K562 (cell line): Measurements from ENCODE around the gene CDC42BPB. TPM values are rescaled to one million over a fixed set of nuclear protein-coding genes. Genes with fewer than 3 reads are reported as not detected.
A peak's percentile ranks its signal among the peaks of the same experiment; 100 is the strongest.

Experiments
- ATAC-seq: fragments of 200-7000 bp; cut with Tn5 transposase; 3 replicates; pipeline ENCODE4 v1.9.1; 2020; ENCODE audit warnings: moderate library complexity
- BruUV-seq: library from RNA; stranded (reverse); fragments of 400-500 nt; replicated peaks from 2 replicates; lab custom pipeline; 2021; lab: Mats Ljungman, UMichigan
- CTCF ChIA-PET: fragments of 300-600 bp; formaldehyde crosslinking; extraction: SDS; loops from one replicate; lab custom pipeline; 2021; ENCODE audit warnings: low intra/inter-chr PET ratio; lab: Yijun Ruan, JAX
- POLR2A ChIA-PET: fragments of 300-600, 350-650 bp; sonication (Branson Sonifier 250); formaldehyde crosslinking; extraction: SDS; loops from one replicate; lab custom pipeline; 2021; ENCODE audit warnings: antibody characterized with exemption, inconsistent platforms; lab: Yijun Ruan, JAX
- DNase-seq, 4 experiments: peaks; one replicate each; pipeline versions ENCODE4 v3.0.0 to v3.0.0-alpha.2; 2011 to 2018; ENCODE audit warnings: low spot score in 3 of 4, mixed read lengths in 3 of 4; ENCODE audit errors: extremely low read depth in 1 of 4
- FAIRE-seq: peaks from 2 replicates; lab custom pipeline; 2011; peaks lifted over from hg19 to GRCh38; lab: Jason Lieb, UNC
- H2AFZ ChIP-seq: 2 replicates; pipeline ENCODE4 v1.6.0; 2011; ENCODE audit warnings: low read depth, low read length, control low read depth, inconsistent platforms
- H3K27ac ChIP-seq: fragments of 200-600 bp; 3 replicates; pipeline ENCODE4 v1.8.0; 2011; ENCODE audit warnings: low read depth, mild to moderate bottlenecking, control low read depth, inconsistent platforms, low read length, moderate library complexity, mixed read lengths; ENCODE audit errors: extremely low read depth
- H3K27me3 ChIP-seq, 2 experiments: fragments of 300-600 bp in 1 of 2; 2 replicates in 1 of 2; 3 replicates in 1 of 2; pipeline versions ENCODE4 v1.6.0 to v1.8.0; 2011; ENCODE audit warnings: inconsistent platforms in 2 of 2, low read length in 2 of 2, mild to moderate bottlenecking in 1 of 2, mixed read lengths in 1 of 2, moderate library complexity in 1 of 2; ENCODE audit not compliant: control insufficient read depth in 2 of 2, insufficient read depth in 2 of 2
- H3K36me3 ChIP-seq: fragments of 300-600 bp; 3 replicates; pipeline ENCODE4 v1.8.0; 2011; ENCODE audit warnings: mild to moderate bottlenecking, low read length, inconsistent platforms; ENCODE audit not compliant: control insufficient read depth, insufficient read depth
- H3K4me1 ChIP-seq, 2 experiments: fragments of 200-600 bp in 1 of 2; replicated peaks in 1 of 2; 2 replicates in 1 of 2; 3 replicates in 1 of 2; pipeline versions ENCODE4 v1.5.1 to v1.8.0; 2011; ENCODE audit warnings: inconsistent platforms in 2 of 2, low read length in 2 of 2, mild to moderate bottlenecking in 1 of 2, mixed read lengths in 1 of 2, moderate library complexity in 1 of 2; ENCODE audit not compliant: control insufficient read depth in 2 of 2, insufficient read depth in 2 of 2
- H3K4me2 ChIP-seq: 2 replicates; pipeline ENCODE4 v1.6.1; 2011; ENCODE audit warnings: low read length, control low read depth, inconsistent platforms, mixed read lengths; ENCODE audit not compliant: insufficient read depth
- H3K4me3 ChIP-seq: fragments of 200-600 bp; sonication (generic), shearing (Covaris generic); 2 replicates; pipeline ENCODE4 v1.5.1; 2016; ENCODE audit warnings: control low read depth, inconsistent platforms
- H3K79me2 ChIP-seq: fragments of 200-600 bp; 3 replicates; pipeline ENCODE4 v1.8.0; 2011; ENCODE audit warnings: low read length, inconsistent platforms; ENCODE audit not compliant: control insufficient read depth, insufficient read depth
- H3K9ac ChIP-seq, 2 experiments: 2 replicates each; pipeline versions ENCODE4 v1.6.0 to v1.6.1; 2011; ENCODE audit warnings: low read depth in 2 of 2, low read length in 2 of 2, control low read depth in 1 of 2, inconsistent platforms in 1 of 2, mild to moderate bottlenecking in 1 of 2, mixed read lengths in 1 of 2; ENCODE audit not compliant: insufficient read depth in 1 of 2
- H3K9me1 ChIP-seq: one replicate; pipeline ENCODE4 v1.6.0; 2011; ENCODE audit warnings: inconsistent platforms, mild to moderate bottlenecking, low read length, moderate library complexity; ENCODE audit not compliant: control insufficient read depth, insufficient read depth
- H3K9me3 ChIP-seq: replicated peaks from 2 replicates; pipeline ENCODE4 v1.5.1; 2011; ENCODE audit warnings: low read depth, low read length, inconsistent platforms; ENCODE audit not compliant: control insufficient read depth, insufficient read depth
- H4K20me1 ChIP-seq: replicated peaks from 2 replicates; pipeline ENCODE4 v1.6.1; 2011; ENCODE audit warnings: low read length, inconsistent platforms, mixed read lengths; ENCODE audit not compliant: control insufficient read depth, insufficient read depth
- RAD21 ChIP-seq, 2 experiments: fragments of 250-450 bp in 1 of 2; fragments of 450-650 bp in 1 of 2; sonication (Bioruptor Pico) in 1 of 2; formaldehyde crosslinking in 1 of 2; IDR thresholded peaks in 1 of 2; conservative IDR thresholded peaks in 1 of 2; 2 replicates each; pipeline versions ENCODE4 v1.4.0 to v1.8.0; 2020 to 2022; ENCODE audit warnings: mild to moderate bottlenecking in 2 of 2, moderate library complexity in 1 of 2
- RAD51 ChIP-seq: fragments of 450-650 bp; IDR thresholded peaks from 2 replicates; pipeline ENCODE4 v1.7.1; 2016; ENCODE audit warnings: low read depth, mild to moderate bottlenecking, borderline replicate concordance
- TSHZ1 ChIP-seq: fragments of 250-450 bp; sonication (Bioruptor Pico); IDR thresholded peaks from 2 replicates; pipeline ENCODE4 v1.4.0; 2020; ENCODE audit warnings: mild to moderate bottlenecking, moderate library complexity
- ZNF239 ChIP-seq: fragments of 250-450 bp; sonication (Bioruptor Pico); IDR thresholded peaks from 2 replicates; pipeline ENCODE4 v1.4.0; 2020; ENCODE audit warnings: mild to moderate bottlenecking
- WGBS: fragments of 100-300 bp; shearing (Covaris generic); methylation state at CpG from one replicate; pipeline ENCODE4 v1.1.6; 2016; ENCODE audit warnings: low coverage, mixed read lengths; ENCODE audit not compliant: insufficient coverage; ENCODE audit errors: missing lambda C conversion rate; 5-methylcytosine and 5-hydroxymethylcytosine counted together
- in situ Hi-C: fragments of 300-500 bp; cut with MboI; formaldehyde crosslinking; loops from 4 replicates; pipeline ENCODE4 v1.15.0; 2018; ENCODE audit warnings: inconsistent platforms, mixed read lengths
- intact Hi-C: fragments of 100-400 bp; cut with micrococcal nuclease; formaldehyde crosslinking; loops from 2 replicates; pipeline ENCODE4 v1.14.2; 2022
- polyA plus RNA-seq, 8 experiments: library from polyadenylated mRNA; depleted of rRNA in 4 of 8; stranded (reverse) in 5 of 8; unstranded in 3 of 8; fragments of >200 nt; fragmentation: Nextera tagmentation in 2 of 8; fragmentation: Illumina TruSeq in 1 of 8; extraction: Ambion mirVana in 2 of 8; extraction: Trizol in 1 of 8; gene quantifications; 2 replicates each; pipeline versions ENCODE4 v1.2.1 to v1.2.3, GENCODE V29; 2011 to 2014; ENCODE audit warnings: inconsistent platforms in 1 of 8, missing spikeins in 1 of 8
- total RNA-seq, 7 experiments: library from RNA; depleted of rRNA in 6 of 7; stranded (reverse); fragments of >200 nt in 6 of 7; fragmentation: Illumina TruSeq in 2 of 7; extraction: Trizol in 2 of 7; gene quantifications; 2 replicates each; pipeline versions ENCODE4 v1.2.1 to v1.2.3, GENCODE V29; 2011 to 2021; ENCODE audit warnings: low replicate concordance in 1 of 7
- TF ChIP-seq, protein P1 (sequence below), 3 experiments: IDR thresholded peaks in 2 of 3; conservative IDR thresholded peaks in 1 of 3; 2 replicates each; pipeline ENCODE4 v1.5.1; 2011 to 2012; ENCODE audit warnings: low read length in 3 of 3, mild to moderate bottlenecking in 3 of 3, control low read depth in 2 of 3, improper control_type of control experiment in 1 of 3, inconsistent platforms in 1 of 3, low read depth in 1 of 3, mixed read lengths in 1 of 3, moderate library complexity in 1 of 3; ENCODE audit not compliant: insufficient read depth in 2 of 3

Gene CDC42BPB
- total and polyA plus RNA-seq, 9 of the 15 experiments (the other 6 are each of a cell fraction or from before 2014, with no cell fraction given): 0.07 to 24.3 (median 12.6) TPM

- peaks cover 0 to 10% of the 10 kb centered on the region in 2 experiments; a peak in 1 of 5 replicates for H3K27me3 ChIP-seq
Measured at GRCh38 chr14:102924632-102925588, 132.4 kb downstream of the CDC42BPB start.

More at GRCh38 chr14:102924632-102925588, 132.4 kb downstream of the CDC42BPB start:
- ChIA-PET CTCF (no interaction called here), POLR2A (interaction anchor here (0.6 to 0.9 kb wide), 3 partner anchors 10 to 160 kb away, joined by 3 read pairs; no protein-coding TSS in a partner anchor)
- intact Hi-C loops: no loop called here
- Histone ChIP-seq H3K9me1 (no peaks in the 10 kb centered on the region), H3K9me3 (no peaks in the 10 kb centered on the region), H3K79me2 (no peaks in the 10 kb centered on the region), H3K27ac (no peak overlapping the region), H3K4me1 (peaks cover 0 to 35% of the 10 kb centered on the region in 2 experiments; a peak in 3 of 5 replicates), H4K20me1 (no peaks in the 10 kb centered on the region), H3K4me2 (no peak overlapping the region), H3K36me3 (no peaks in the 10 kb centered on the region), H3K4me3 (no peak overlapping the region), H3K9ac (peak overlapping the region in 1 of 2 experiments; percentile 26; a peak in 1 of 4 replicates), H2AFZ (no peak overlapping the region)
- no TSS peak for BruUV-seq
- TF ChIP-seq, protein P1, sequence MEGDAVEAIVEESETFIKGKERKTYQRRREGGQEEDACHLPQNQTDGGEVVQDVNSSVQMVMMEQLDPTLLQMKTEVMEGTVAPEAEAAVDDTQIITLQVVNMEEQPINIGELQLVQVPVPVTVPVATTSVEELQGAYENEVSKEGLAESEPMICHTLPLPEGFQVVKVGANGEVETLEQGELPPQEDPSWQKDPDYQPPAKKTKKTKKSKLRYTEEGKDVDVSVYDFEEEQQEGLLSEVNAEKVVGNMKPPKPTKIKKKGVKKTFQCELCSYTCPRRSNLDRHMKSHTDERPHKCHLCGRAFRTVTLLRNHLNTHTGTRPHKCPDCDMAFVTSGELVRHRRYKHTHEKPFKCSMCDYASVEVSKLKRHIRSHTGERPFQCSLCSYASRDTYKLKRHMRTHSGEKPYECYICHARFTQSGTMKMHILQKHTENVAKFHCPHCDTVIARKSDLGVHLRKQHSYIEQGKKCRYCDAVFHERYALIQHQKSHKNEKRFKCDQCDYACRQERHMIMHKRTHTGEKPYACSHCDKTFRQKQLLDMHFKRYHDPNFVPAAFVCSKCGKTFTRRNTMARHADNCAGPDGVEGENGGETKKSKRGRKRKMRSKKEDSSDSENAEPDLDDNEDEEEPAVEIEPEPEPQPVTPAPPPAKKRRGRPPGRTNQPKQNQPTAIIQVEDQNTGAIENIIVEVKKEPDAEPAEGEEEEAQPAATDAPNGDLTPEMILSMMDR (IDR thresholded peaks at IDR 0.05 in 2 of 3, conservative IDR thresholded peaks at IDR 0.05 in 1 of 3; ENCODE audit: insufficient read depth in 2 of 3, low read depth in 1 of 3, low read length in 3 of 3): peak in 2 of 3 experiments; percentile 27 to 33; a peak in 3 of 6 replicates
- TF ChIP-seq TSHZ1 (CRISPR knock-in tag) (no peak), RAD51 (no peak), ZNF239 (peak; percentile 97), RAD21 (CRISPR knock-in tag; conservative IDR thresholded peaks at IDR 0.05 in 1 of 2, IDR thresholded peaks at IDR 0.05 in 1 of 2) (peak in 1 of 2 experiments; percentile 49; a peak in 2 of 4 replicates)
- in situ Hi-C loops: loop anchor here (25.0 kb wide), 1 partner anchor 413 kb away; the partner anchor contains the start of gene ANKRD9
- WGBS: 32% methylated on average over 19 of the region's 25 CpGs
- peak; percentile 16 to 30 (median 26) for DNase-seq
- FAIRE-seq: no peak
- peak; percentile 61 for ATAC-seq
